Right atrium auricular region (tissue), 2 donors: ENCODE results near the gene SOX1. TPM values are rescaled to one million over a fixed set of nuclear protein-coding genes. Genes with fewer than 3 reads are reported as not detected.

Experiments
- DNase-seq: peaks from one replicate; pipeline ENCODE4 v3.0.0-alpha.2; 2019; ENCODE audit warnings: low spot score
- H3K27ac ChIP-seq, 2 donors: fragments of 200-600 bp; sonication (generic); 1 replicate in 1 of 2; 2 replicates in 1 of 2; pipeline ENCODE4 v1.5.1; 2016 to 2019
- H3K27me3 ChIP-seq, 2 donors: fragments of 200-600 bp; sonication (generic); one replicate each; pipeline versions ENCODE4 v1.5.1 to v1.6.0; 2017 to 2019
- H3K36me3 ChIP-seq: fragments of 200-600 bp; sonication (generic); one replicate; pipeline ENCODE4 v1.5.1; 2016
- H3K4me1 ChIP-seq, 2 donors: fragments of 200-600 bp; sonication (generic); one replicate each; pipeline versions ENCODE4 v1.5.1 to v1.6.0; 2017 to 2019
- H3K4me3 ChIP-seq, 2 donors: fragments of 200-600 bp; sonication (generic); 1 replicate in 1 of 2; 2 replicates in 1 of 2; pipeline ENCODE4 v1.5.1; 2017 to 2019; ENCODE audit warnings: mild to moderate bottlenecking in 1 of 2, moderate library complexity in 1 of 2
- H3K9me3 ChIP-seq, 2 donors: fragments of 200-600 bp; sonication (generic); one replicate each; pipeline ENCODE4 v1.5.1; 2019
- CTCF ChIP-seq, 2 donors: fragments of 200-600 bp; sonication (generic); IDR thresholded peaks; one replicate each; pipeline ENCODE4 v1.5.1; 2019; ENCODE audit warnings: antibody characterized with exemption in 2 of 2
- total RNA-seq, 2 donors: library from RNA; depleted of rRNA; stranded (reverse); fragments of >200 nt; gene quantifications; one replicate each; pipeline ENCODE4 v1.1.0, GENCODE V29; 2016

SOX1 gene
- total RNA-seq, 2 donors from 2014 or later, result not detected

- no peak for DNase-seq
- no peak for TF ChIP-seq CTCF (IDR thresholded peaks at IDR 0.05)
These were observed 12.7 kb downstream of the SOX1 start for GRCh38 chr13:112079696-112080095.

GRCh38 chr13:112083971-112084370, 17.0 kb downstream of the SOX1 start:
- Histone ChIP-seq H3K27me3 (peaks cover 0 to 2% of the 10 kb centered on the region in 2 donors), H3K36me3 (no peaks in the 10 kb centered on the region), H3K9me3 (peaks cover 0 to 27% of the 10 kb centered on the region in 2 donors), H3K27ac (no peak overlapping the region), H3K4me1 (no peaks in the 10 kb centered on the region), H3K4me3 (no peak overlapping the region)
- no peak for TF ChIP-seq CTCF (IDR thresholded peaks at IDR 0.05)
- DNase-seq, result no peak

More at GRCh38 chr13:112079696-112080095, 12.7 kb downstream of the SOX1 start:
- Histone ChIP-seq H3K4me3 (no peak overlapping the region), H3K36me3 (no peaks in the 10 kb centered on the region), H3K27ac (no peak overlapping the region), H3K9me3 (peaks cover 0 to 16% of the 10 kb centered on the region in 2 donors), H3K4me1 (no peaks in the 10 kb centered on the region), H3K27me3 (peaks cover 4 to 21% of the 10 kb centered on the region in 2 donors)

- no peak for DNase-seq
- Histone ChIP-seq H3K36me3 (no peaks in the 10 kb centered on the region), H3K4me1 (no peaks in the 10 kb centered on the region), H3K4me3 (no peak overlapping the region), H3K9me3 (no peaks in the 10 kb centered on the region), H3K27me3 (no peaks in the 10 kb centered on the region), H3K27ac (no peak overlapping the region)
- no peak for TF ChIP-seq CTCF (IDR thresholded peaks at IDR 0.05)
These were observed 25.5 kb downstream of the SOX1 start for GRCh38 chr13:112092453-112092852.

GRCh38 chr13:112095354-112095753, 28.4 kb downstream of the SOX1 start:
- H3K4me3 ChIP-seq, result no peak overlapping the region
- no peaks in the 10 kb centered on the region for H3K27me3 ChIP-seq

GRCh38 chr13:112096959-112097358, 30.0 kb downstream of the SOX1 start:
- Histone ChIP-seq H3K27me3 (no peaks in the 10 kb centered on the region), H3K4me1 (no peaks in the 10 kb centered on the region), H3K27ac (no peak overlapping the region), H3K9me3 (no peaks in the 10 kb centered on the region), H3K36me3 (no peaks in the 10 kb centered on the region), H3K4me3 (no peak overlapping the region)
- DNase-seq, result no peak
- no peak for TF ChIP-seq CTCF (IDR thresholded peaks at IDR 0.05)

More at GRCh38 chr13:112095354-112095753, 28.4 kb downstream of the SOX1 start:
- TF ChIP-seq CTCF (IDR thresholded peaks at IDR 0.05), result no peak
- no peak for DNase-seq
- H3K36me3 ChIP-seq, result no peaks in the 10 kb centered on the region
- no peaks in the 10 kb centered on the region for H3K4me1 ChIP-seq
- H3K9me3 ChIP-seq, result no peaks in the 10 kb centered on the region
- no peak overlapping the region for H3K27ac ChIP-seq

GRCh38 chr13:112097770-112098169, 30.8 kb downstream of the SOX1 start:
- DNase-seq, result no peak
- no peak for TF ChIP-seq CTCF (IDR thresholded peaks at IDR 0.05)
- H3K27ac ChIP-seq, result no peak overlapping the region
- no peaks in the 10 kb centered on the region for H3K36me3 ChIP-seq
- H3K4me1 ChIP-seq, result no peaks in the 10 kb centered on the region
- no peaks in the 10 kb centered on the region for H3K9me3 ChIP-seq
- no peaks in the 10 kb centered on the region for H3K27me3 ChIP-seq
- no peak overlapping the region for H3K4me3 ChIP-seq
